GM19438 (cell line): ENCODE results near the gene HNF4A.

Experiments used
- ATAC-seq: cut with Tn5 transposase; IDR thresholded peaks from one replicate; pipeline ENCODE4 v1.9.1; 2021; ENCODE audit warnings: low read depth; ENCODE audit not compliant: unreplicated experiment

The HNF4A gene

GRCh38 chr20:44419131-44419844, 63.8 kb downstream of the HNF4A start:
- ATAC-seq, result no peak

- no peak for ATAC-seq
These were observed 65.0 kb downstream of the HNF4A start for GRCh38 chr20:44420497-44420896.

- ATAC-seq, result no peak
These were observed 66.6 kb downstream of the HNF4A start for GRCh38 chr20:44422083-44422482.

GRCh38 chr20:44423480-44423879, 68.0 kb downstream of the HNF4A start:
- ATAC-seq, result no peak

GRCh38 chr20:44424039-44424495, 68.6 kb downstream of the HNF4A start:
- ATAC-seq, result no peak

DNA sequence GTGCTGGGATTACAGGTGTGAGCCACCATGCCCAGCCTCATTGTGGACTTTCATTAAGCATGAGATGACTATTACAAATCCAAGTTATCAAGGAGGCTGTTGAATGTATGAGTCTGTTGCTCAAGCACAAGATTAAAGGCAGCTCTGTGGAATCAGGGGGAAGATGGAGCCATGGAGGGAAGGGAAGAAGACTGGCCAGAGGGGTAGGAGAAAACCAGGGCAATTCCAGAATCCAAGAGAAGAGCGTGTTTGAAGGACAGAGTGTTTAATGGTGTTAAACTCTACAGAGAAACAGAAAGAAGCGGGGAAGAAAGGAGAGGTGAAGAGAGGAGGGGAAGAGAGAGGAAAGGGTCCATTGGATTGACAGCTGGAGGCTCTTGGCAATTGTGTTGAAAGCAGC, 70.4 kb downstream of the HNF4A start:
- ATAC-seq, result no peak

DNA sequence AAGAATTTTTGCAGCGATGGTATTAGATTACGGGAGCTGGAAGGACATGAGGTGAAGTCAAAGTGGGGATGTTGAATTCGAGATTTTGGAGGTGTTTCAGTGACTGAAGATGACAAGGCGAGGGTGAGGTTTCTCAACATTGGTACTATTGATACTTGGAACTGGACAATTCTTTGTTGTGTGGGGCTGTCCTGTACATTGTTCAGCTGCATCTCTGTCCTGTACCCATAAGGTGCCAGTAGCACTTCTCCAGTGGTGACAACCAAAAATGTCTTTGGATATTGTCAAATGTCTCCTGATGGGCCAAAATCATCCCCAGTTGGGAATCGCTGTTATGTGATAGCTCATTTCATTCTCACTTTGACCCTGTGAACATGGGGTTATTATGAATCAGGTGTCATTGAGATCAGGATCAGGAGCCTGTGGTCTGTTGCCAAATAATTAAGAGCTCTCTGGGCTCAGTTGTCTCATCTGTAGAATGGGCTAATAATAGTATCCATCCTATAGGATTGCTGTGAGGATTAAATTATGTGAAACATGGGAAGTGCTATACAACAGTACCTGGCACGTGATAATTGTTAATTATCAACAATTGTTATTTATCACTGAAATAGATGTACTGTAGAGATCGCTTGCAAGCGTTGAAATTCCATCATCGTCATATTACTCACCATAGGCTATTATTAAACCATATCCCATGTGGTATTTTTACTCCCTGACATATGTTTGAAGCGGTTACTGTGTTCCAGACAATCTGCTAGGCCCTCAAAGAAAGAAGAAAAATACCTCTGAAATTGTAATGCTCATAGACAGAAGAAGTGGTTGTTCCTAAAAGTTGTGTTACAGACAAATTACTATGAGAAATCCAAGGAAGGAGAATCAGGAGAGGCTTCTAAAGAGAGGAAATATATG, 71.6 kb downstream of the HNF4A start:
- ATAC-seq, result no peak

GRCh38 chr20:44427804-44428173, 72.3 kb downstream of the HNF4A start:
- ATAC-seq, result no peak

- no peak for ATAC-seq
These were observed 72.9 kb downstream of the HNF4A start for GRCh38 chr20:44428174-44429016.

- no peak for ATAC-seq
These were observed 73.5 kb downstream of the HNF4A start for GRCh38 chr20:44429017-44429339.

- ATAC-seq, result no peak
These were observed 74.1 kb downstream of the HNF4A start for GRCh38 chr20:44429419-44430269.

DNA sequence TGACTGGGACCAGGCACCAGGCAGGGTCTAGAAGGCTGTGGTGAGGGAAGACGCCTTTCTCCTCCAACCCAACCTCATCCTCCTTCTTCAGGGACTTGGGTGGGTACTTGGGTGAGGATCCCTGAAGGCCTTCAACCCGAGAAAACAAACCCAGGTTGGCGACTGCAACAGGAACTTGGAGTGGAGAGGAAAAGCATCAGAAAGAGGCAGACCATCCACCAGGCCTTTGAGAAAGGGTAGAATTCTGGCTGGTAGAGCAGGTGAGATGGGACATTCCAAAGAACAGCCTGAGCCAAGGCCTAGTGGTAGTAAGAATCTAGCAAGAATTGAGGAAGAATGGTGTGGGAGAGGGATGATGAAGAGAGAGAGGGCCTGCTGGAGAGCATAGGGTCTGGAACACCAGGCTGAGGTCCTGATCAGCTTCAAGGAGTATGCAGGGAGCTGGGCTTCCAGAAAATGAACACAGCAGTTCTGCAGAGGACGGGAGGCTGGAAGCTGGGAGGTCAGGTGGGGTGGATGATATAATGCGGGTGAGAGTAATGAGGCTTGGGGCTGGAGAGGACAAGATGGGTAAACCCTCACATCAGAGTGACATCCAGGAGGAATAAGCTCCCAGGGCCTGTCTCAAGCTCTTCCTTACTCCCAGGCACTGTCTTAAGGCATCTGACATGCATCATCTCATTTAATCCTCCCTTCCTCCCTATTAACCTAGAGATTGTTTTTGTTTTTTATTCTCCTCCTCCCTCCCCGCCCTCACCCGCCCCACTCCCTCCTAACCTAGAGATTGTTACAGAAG, 75.0 kb downstream of the HNF4A start:
- ATAC-seq, result no peak

GRCh38 chr20:44431118-44431501, 75.6 kb downstream of the HNF4A start:
- no peak for ATAC-seq

DNA sequence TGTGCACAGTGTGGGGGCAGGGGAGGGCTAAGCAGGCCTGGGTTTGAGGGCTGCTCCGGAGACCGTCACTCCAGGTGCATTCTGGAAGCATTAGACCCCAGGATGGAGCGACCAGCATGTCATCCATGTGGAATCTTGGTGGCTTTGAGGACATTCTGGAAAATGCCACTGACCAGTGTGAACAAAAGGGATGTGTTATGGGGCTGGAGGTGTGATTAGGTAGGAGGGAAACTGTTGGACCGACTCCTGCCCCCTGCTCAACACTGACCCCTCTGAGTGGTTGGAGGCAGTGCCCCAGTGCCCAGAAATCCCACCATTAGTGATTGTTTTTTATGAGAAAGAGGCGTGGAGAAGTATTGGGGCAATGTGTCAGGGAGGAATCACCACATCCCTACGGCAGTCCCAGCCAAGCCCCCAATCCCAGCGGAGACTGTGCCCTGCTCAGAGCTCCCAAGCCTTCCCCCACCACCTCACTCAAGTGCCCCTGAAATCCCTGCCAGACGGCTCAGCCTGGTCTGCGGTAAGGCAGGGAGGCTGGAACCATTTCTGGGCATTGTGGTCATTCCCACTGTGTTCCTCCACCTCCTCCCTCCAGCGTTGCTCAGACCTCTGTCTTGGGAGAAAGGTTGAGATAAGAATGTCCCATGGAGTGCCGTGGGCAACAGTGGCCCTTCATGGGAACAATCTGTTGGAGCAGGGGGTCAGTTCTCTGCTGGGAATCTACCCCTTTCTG, 76.2 kb downstream of the HNF4A start:
- ATAC-seq, result no peak

- no peak for ATAC-seq
These were observed 77.4 kb downstream of the HNF4A start for GRCh38 chr20:44432618-44433577.

- no peak for ATAC-seq
These were observed 78.4 kb downstream of the HNF4A start for GRCh38 chr20:44433751-44434538.
